Neural cell (in vitro differentiated cells): Measurements from ENCODE around the gene TRIM37. TPM values are rescaled to one million over a fixed set of nuclear protein-coding genes. Genes with fewer than 3 reads are reported as not detected.

Source experiments
- H2AFZ ChIP-seq: fragments of 200-600, 300-800 bp; sonication (generic), shearing (Covaris generic); 2 replicates; pipeline ENCODE4 v1.6.0; 2014; ENCODE audit warnings: low read depth, mild to moderate bottlenecking, antibody characterized with exemption, low read length, moderate library complexity
- H3F3A ChIP-seq: fragments of 200-600 bp; shearing (Covaris generic); 2 replicates; pipeline ENCODE4 v1.6.1; 2016; ENCODE audit warnings: mild to moderate bottlenecking, moderate library complexity, mixed read lengths, antibody characterized with exemption, low read length; ENCODE audit not compliant: insufficient read depth, poor library complexity, severe bottlenecking
- H3K27ac ChIP-seq: fragments of 200-600, 300-800 bp; sonication (generic), shearing (Covaris generic); 2 replicates; pipeline ENCODE4 v1.5.1; 2014; ENCODE audit warnings: mild to moderate bottlenecking, low read length, moderate library complexity
- H3K27me3 ChIP-seq: fragments of 300-800, 200-600 bp; sonication (generic), shearing (Covaris generic); 2 replicates; pipeline ENCODE4 v1.6.0; 2014; ENCODE audit warnings: mild to moderate bottlenecking, low read depth, low read length, moderate library complexity; ENCODE audit not compliant: insufficient read depth
- H3K36me3 ChIP-seq: fragments of 300-800, 200-600 bp; sonication (generic), shearing (Covaris generic); 2 replicates; pipeline ENCODE4 v1.5.1; 2014; ENCODE audit warnings: mild to moderate bottlenecking, antibody characterized with exemption, low read length, moderate library complexity; ENCODE audit not compliant: insufficient read depth
- H3K4me2 ChIP-seq: fragments of 300-800, 200-600 bp; sonication (generic), shearing (Covaris generic); 2 replicates; pipeline ENCODE4 v1.6.0; 2014; ENCODE audit warnings: mild to moderate bottlenecking, low read length
- H3K4me3 ChIP-seq: fragments of 300-800, 200-600 bp; sonication (generic), shearing (Covaris generic); 2 replicates; pipeline ENCODE4 v1.5.1; 2014; ENCODE audit warnings: mild to moderate bottlenecking, low read length, moderate library complexity
- H3K79me2 ChIP-seq: fragments of 200-600 bp; shearing (Covaris generic); replicated peaks from 2 replicates; pipeline ENCODE4 v1.6.0; 2014; ENCODE audit warnings: mild to moderate bottlenecking, low read length, moderate library complexity; ENCODE audit not compliant: insufficient read depth
- H3K9ac ChIP-seq: fragments of 300-800, 200-600 bp; sonication (generic), shearing (Covaris generic); 2 replicates; pipeline ENCODE4 v1.6.1; 2016; ENCODE audit warnings: mild to moderate bottlenecking, low read length, mixed read lengths
- H3K9me2 ChIP-seq: fragments of 200-600 bp; shearing (Covaris generic); 2 replicates; pipeline ENCODE4 v1.6.1; 2016; ENCODE audit warnings: mild to moderate bottlenecking, low read length, mixed read lengths; ENCODE audit not compliant: insufficient read depth
- H3K9me3 ChIP-seq: fragments of 200-600, 300-800 bp; sonication (generic), shearing (Covaris generic); 2 replicates; pipeline ENCODE4 v1.6.1; 2016; ENCODE audit warnings: mild to moderate bottlenecking, mixed run types, low read length, moderate library complexity, mixed read lengths
- H4K20me1 ChIP-seq: fragments of 200-600 bp; shearing (Covaris generic); 2 replicates; pipeline ENCODE4 v1.6.1; 2016; ENCODE audit warnings: mild to moderate bottlenecking, mixed run types; ENCODE audit not compliant: insufficient read depth
- CTCF ChIP-seq: fragments of 450-650 bp; IDR thresholded peaks from 2 replicates; pipeline ENCODE4 v1.5.1; 2014; ENCODE audit warnings: antibody characterized with exemption, mild to moderate bottlenecking, moderate library complexity; ENCODE audit not compliant: poor library complexity, severe bottlenecking
- EP300 ChIP-seq: fragments of 450-650 bp; conservative IDR thresholded peaks from 2 replicates; pipeline ENCODE4 v1.6.1; 2014; ENCODE audit warnings: antibody characterized with exemption, mild to moderate bottlenecking, moderate library complexity; ENCODE audit not compliant: poor library complexity, severe bottlenecking
- EZH2 ChIP-seq: fragments of 200-600, 300-800 bp; shearing (Covaris generic), sonication (generic); IDR thresholded peaks from 2 replicates; pipeline ENCODE4 v1.6.1; 2014; ENCODE audit warnings: antibody characterized with exemption, low read length, borderline replicate concordance, mild to moderate bottlenecking; ENCODE audit not compliant: insufficient read depth, poor library complexity, severe bottlenecking
- MXI1 ChIP-seq: fragments of 450-650 bp; conservative IDR thresholded peaks from 2 replicates; pipeline ENCODE4 v1.6.1; 2014; ENCODE audit warnings: antibody characterized with exemption, mild to moderate bottlenecking; ENCODE audit not compliant: poor library complexity, severe bottlenecking
- POLR2AphosphoS5 ChIP-seq: IDR thresholded peaks from 2 replicates; pipeline ENCODE4 v1.6.1; 2012
- RAD21 ChIP-seq: fragments of 450-650 bp; conservative IDR thresholded peaks from 2 replicates; pipeline ENCODE4 v1.6.1; 2014; ENCODE audit warnings: antibody characterized with exemption, mild to moderate bottlenecking, moderate library complexity
- REST ChIP-seq: IDR thresholded peaks from 2 replicates; pipeline ENCODE4 v1.6.1; 2012; ENCODE audit warnings: borderline replicate concordance
- SMC3 ChIP-seq: fragments of 450-650 bp; conservative IDR thresholded peaks from 2 replicates; pipeline ENCODE4 v1.6.1; 2014; ENCODE audit warnings: antibody characterized with exemption, mild to moderate bottlenecking, moderate library complexity; ENCODE audit not compliant: poor library complexity
- TAF1 ChIP-seq: IDR thresholded peaks from 2 replicates; pipeline ENCODE4 v1.6.1; 2012; ENCODE audit warnings: low read depth
- polyA plus RNA-seq: library from polyadenylated mRNA; depleted of rRNA; stranded (reverse); fragments of >200 nt; gene quantifications from 2 replicates; pipeline ENCODE4 v1.2.3, GENCODE V29; 2014

The TRIM37 gene
- polyA plus RNA-seq, 1 donor from 2014 or later = 65.2 TPM

GRCh38 chr17:59010026-59010425 is 96.7 kb downstream of the TRIM37 start:
- no peak for TF ChIP-seq MXI1
- TF ChIP-seq RAD21 = no peak
- TF ChIP-seq TAF1 = no peak
- TF ChIP-seq POLR2AphosphoS5 = no peak
- no peak for TF ChIP-seq CTCF
- no peak for TF ChIP-seq REST
- no peak overlapping the region for H3K9ac ChIP-seq
- H3K27me3 ChIP-seq = no peaks in the 10 kb centered on the region
- H3K4me2 ChIP-seq = no peak overlapping the region
- H3K27ac ChIP-seq = no peak overlapping the region
- H3K36me3 ChIP-seq = no peaks in the 10 kb centered on the region
- no peaks in the 10 kb centered on the region for H3K9me3 ChIP-seq
- H3K79me2 ChIP-seq = no peaks in the 10 kb centered on the region
- H2AFZ ChIP-seq = no peak overlapping the region
- no peaks in the 10 kb centered on the region for H3K9me2 ChIP-seq
- H3K4me3 ChIP-seq = no peak overlapping the region
- H4K20me1 ChIP-seq = no peaks in the 10 kb centered on the region
- H3F3A ChIP-seq = no peaks in the 10 kb centered on the region

GRCh38 chr17:59008737-59009136 is 97.9 kb downstream of the TRIM37 start:
- Histone ChIP-seq H3K9ac (no peak overlapping the region), H2AFZ (no peak overlapping the region), H3K4me2 (no peak overlapping the region), H4K20me1 (no peaks in the 10 kb centered on the region), H3F3A (no peaks in the 10 kb centered on the region), H3K27me3 (no peaks in the 10 kb centered on the region), H3K36me3 (no peaks in the 10 kb centered on the region), H3K27ac (no peak overlapping the region), H3K9me3 (no peaks in the 10 kb centered on the region), H3K9me2 (no peaks in the 10 kb centered on the region), H3K79me2 (no peaks in the 10 kb centered on the region), H3K4me3 (no peak overlapping the region)
- TF ChIP-seq POLR2AphosphoS5 (no peak), MXI1 (no peak), CTCF (no peak), SMC3 (no peak), EZH2 (no peak), EP300 (no peak), TAF1 (no peak)
